Testis (tissue), 3 donors: ENCODE data around the gene DPH6. TPM values are rescaled to one million over a fixed set of nuclear protein-coding genes. Genes with fewer than 3 reads are reported as not detected.

ENCODE experiments used
- DNase-seq: peaks from one replicate; pipeline ENCODE4 v3.0.0-alpha.2; 2019
- H3K27ac ChIP-seq, 2 donors: fragments of 200-600 bp; sonication (generic); one replicate each; pipeline ENCODE4 v1.5.1; 2019
- H3K27me3 ChIP-seq: fragments of 200-600 bp; sonication (generic); one replicate; pipeline ENCODE4 v1.5.1; 2019
- H3K36me3 ChIP-seq: fragments of 200-600 bp; sonication (generic); one replicate; pipeline ENCODE4 v1.5.1; 2017; ENCODE audit warnings: low read depth; ENCODE audit errors: missing control alignments
- H3K4me1 ChIP-seq: fragments of 200-600 bp; sonication (generic); one replicate; pipeline ENCODE4 v1.5.1; 2019
- H3K4me3 ChIP-seq, 2 donors: fragments of 200-600 bp; sonication (generic); one replicate each; pipeline ENCODE4 v1.5.1; 2017 to 2019
- H3K9me3 ChIP-seq: fragments of 200-600 bp; sonication (generic); one replicate; pipeline ENCODE4 v1.5.1; 2017
- POLR2A ChIP-seq: fragments of 450-650 bp; IDR thresholded peaks from one replicate; pipeline ENCODE4 v1.6.1; 2017; ENCODE audit warnings: antibody characterized with exemption, mild to moderate bottlenecking, moderate library complexity
- WGBS, 2 donors: methylation state at CpG; one replicate each; pipeline ENCODE4 v1.1.5; 2018; 5-methylcytosine and 5-hydroxymethylcytosine counted together
- intact Hi-C: fragments of 100-400 bp; cut with DNase I; formaldehyde crosslinking; loops from one replicate; pipeline ENCODE4 v1.15.1; 2023; ENCODE audit warnings: low total_unique reads
- polyA plus RNA-seq: library from polyadenylated mRNA; stranded (reverse); fragments of 350-450 nt; fragmentation: Illumina TruSeq; extraction: RNeasy Lipid Tissue Mini Kit (QIAGEN cat#74804); gene quantifications from one replicate; pipeline ENCODE4 v1.2.3, GENCODE V29; 2014; ENCODE audit warnings: low read depth, low replicate concordance; ENCODE audit not compliant: insufficient read depth
- total RNA-seq, 2 donors: library from RNA; depleted of rRNA; stranded (reverse); fragments of >200 nt; gene quantifications; one replicate each; pipeline ENCODE4 v1.2.3, GENCODE V29; 2016
- TF ChIP-seq, protein P1 (sequence below), 3 experiments: fragments of 450-650 bp in 2 of 3; fragments of 200-600 bp in 1 of 3; sonication (generic) in 1 of 3; IDR thresholded peaks; one replicate each; pipeline ENCODE4 v1.5.1; 2016 to 2019; ENCODE audit warnings: antibody characterized with exemption in 3 of 3, mild to moderate bottlenecking in 2 of 3, moderate library complexity in 1 of 3

The DPH6 gene
- total and polyA plus RNA-seq, 3 donors from 2014 or later, result 11.6 to 37.2 (median 30.8) TPM

DNA sequence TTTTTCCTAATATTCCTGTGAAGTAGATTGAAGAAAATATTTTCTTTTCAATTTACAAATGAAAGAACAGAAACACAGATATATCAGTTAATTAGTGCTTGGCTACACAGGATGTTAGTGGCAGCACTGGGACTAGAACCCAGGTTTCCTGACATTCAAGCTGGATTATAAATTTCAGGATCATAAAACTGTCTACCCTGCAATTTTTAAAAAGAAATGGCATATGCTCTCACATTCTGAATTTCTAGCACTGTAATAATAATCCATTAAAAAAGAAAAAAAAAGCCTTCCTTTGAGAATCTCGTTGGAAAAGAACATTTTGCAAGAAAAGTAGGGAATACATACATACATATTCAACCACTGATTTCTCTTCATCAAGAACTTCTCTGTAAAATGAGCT, 9.3 kb upstream of the DPH6 start:
- Histone ChIP-seq H3K4me3 (no peak overlapping the region), H3K27me3 (no peaks in the 10 kb centered on the region), H3K4me1 (no peaks in the 10 kb centered on the region), H3K27ac (no peak overlapping the region), H3K36me3 (no peaks in the 10 kb centered on the region), H3K9me3 (no peaks in the 10 kb centered on the region)
- DNase-seq, result no peak
- intact Hi-C loops, result no loop called here
- TF ChIP-seq, protein P1, sequence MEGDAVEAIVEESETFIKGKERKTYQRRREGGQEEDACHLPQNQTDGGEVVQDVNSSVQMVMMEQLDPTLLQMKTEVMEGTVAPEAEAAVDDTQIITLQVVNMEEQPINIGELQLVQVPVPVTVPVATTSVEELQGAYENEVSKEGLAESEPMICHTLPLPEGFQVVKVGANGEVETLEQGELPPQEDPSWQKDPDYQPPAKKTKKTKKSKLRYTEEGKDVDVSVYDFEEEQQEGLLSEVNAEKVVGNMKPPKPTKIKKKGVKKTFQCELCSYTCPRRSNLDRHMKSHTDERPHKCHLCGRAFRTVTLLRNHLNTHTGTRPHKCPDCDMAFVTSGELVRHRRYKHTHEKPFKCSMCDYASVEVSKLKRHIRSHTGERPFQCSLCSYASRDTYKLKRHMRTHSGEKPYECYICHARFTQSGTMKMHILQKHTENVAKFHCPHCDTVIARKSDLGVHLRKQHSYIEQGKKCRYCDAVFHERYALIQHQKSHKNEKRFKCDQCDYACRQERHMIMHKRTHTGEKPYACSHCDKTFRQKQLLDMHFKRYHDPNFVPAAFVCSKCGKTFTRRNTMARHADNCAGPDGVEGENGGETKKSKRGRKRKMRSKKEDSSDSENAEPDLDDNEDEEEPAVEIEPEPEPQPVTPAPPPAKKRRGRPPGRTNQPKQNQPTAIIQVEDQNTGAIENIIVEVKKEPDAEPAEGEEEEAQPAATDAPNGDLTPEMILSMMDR (IDR thresholded peaks at IDR 0.05), result no peak
- TF ChIP-seq POLR2A, result no peak
- 88 to 90% methylated on average over 1 of the region's 1 CpG for WGBS, 2 donors

DNA sequence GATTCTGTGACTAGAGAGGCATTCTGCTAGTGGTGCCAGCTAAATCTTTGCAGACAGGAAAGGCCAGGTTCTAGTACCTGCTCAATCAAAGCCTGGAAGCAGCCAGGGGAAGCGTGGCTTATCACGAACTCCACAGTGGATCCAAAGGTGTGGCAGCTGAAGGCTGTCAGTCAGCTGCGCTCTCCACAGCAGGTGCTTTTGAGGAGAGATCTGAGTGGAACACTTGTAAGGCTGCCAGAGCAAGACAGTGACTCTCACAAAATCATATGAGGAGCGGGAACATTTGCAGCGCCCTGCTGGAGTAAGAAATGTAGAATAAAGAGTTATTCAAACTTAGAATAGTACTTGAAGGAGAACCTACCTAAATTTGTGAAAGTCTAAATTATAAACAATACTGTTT, 5.0 kb upstream of the DPH6 start:
- Histone ChIP-seq H3K9me3 (no peaks in the 10 kb centered on the region), H3K27ac (no peak overlapping the region), H3K4me3 (no peak overlapping the region), H3K27me3 (no peaks in the 10 kb centered on the region), H3K36me3 (no peaks in the 10 kb centered on the region), H3K4me1 (no peaks in the 10 kb centered on the region)
- WGBS, 2 donors, result 94 to 97% methylated on average over 5 of the region's 5 CpGs
- intact Hi-C loops, result no loop called here
- TF ChIP-seq, protein P1 (IDR thresholded peaks at IDR 0.05), result no peak
- TF ChIP-seq POLR2A, result no peak
- no peak for DNase-seq

DNA sequence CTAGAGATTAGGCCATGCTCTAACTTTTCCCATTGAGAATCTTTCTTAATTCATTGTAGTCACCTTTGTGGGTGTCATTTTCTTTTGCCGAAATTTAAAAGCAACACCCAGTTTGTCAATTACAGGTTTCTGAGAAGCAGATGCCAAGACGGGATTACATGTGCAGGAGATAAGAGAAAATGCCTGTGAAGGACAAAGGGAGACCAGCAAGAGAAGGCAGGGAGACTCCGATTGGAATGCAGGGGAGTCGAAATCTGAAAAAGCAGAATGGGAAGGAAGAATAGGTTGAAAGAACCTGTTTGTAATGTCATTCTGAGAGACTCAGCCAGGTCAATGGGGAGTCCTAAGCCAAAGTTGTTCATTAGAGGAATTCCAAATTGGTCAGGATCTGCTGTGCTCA, 3.6 kb upstream of the DPH6 start:
- no peak overlapping the region for H3K27ac ChIP-seq
- intact Hi-C loops, result no loop called here
- no peak for DNase-seq
- 52 to 74% methylated on average over 4 of the region's 4 CpGs for WGBS, 2 donors
- H3K4me1 ChIP-seq, result peaks cover 6% of the 10 kb centered on the region
- no peaks in the 10 kb centered on the region for H3K9me3 ChIP-seq
- TF ChIP-seq, protein P1 (IDR thresholded peaks at IDR 0.05), result no peak
- no peak for TF ChIP-seq POLR2A
- H3K27me3 ChIP-seq, result no peaks in the 10 kb centered on the region
- no peaks in the 10 kb centered on the region for H3K36me3 ChIP-seq
- H3K4me3 ChIP-seq, result no peak overlapping the region

DNA sequence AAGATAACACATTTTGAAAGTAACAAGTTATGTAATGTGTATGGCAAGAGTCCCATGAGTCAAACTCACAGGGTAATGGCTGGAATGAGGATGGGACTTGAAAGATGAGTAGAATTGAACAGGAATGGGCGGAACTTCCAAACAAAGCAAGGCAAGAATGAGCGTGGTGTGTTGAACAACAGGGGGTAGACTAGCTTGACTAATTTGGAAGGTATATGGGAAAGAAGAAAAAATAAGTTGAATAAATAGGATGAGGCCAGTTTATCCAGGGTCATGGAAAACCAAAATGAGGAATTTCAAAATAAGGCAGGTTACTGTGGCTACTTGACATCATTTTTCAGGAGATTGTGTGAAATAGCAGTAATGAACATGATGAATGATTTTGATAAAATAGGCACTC, 2.5 kb upstream of the DPH6 start:
- intact Hi-C loops, result no loop called here
- no peak for TF ChIP-seq POLR2A
- TF ChIP-seq, protein P1 (IDR thresholded peaks at IDR 0.05), result no peak
- 60 to 75% methylated on average over 2 of the region's 2 CpGs for WGBS, 2 donors

DNA sequence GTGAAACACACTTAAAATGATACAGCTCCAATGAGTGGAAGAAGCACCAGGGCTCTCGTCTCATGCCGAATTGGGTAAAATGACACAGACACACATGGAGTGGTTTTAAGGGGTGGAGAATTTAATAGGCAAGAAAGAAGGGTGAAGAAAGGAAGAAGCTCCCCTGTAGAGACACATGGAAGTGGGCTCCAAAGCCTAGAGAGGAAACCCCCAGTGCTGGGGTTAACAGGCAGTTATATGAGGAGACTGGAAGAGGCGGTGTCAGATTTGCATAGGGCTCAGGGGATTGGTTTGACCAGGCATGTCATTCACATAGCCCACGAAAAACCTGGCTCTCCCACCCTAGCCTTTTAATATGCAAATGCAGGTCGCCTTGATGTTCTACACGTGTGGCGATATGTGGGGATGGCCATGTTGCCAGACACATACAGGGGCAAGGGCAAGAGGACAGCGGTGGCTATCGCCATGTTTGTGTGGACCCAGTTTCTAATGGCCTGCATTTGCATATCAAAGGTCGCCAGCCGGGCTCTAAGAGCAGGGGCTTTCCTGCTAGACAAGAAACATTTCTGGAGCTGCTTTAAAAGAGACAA, 1.9 kb upstream of the DPH6 start:
- Histone ChIP-seq H3K4me1 (peaks cover 9% of the 10 kb centered on the region), H3K4me3 (no peak overlapping the region), H3K27me3 (no peaks in the 10 kb centered on the region), H3K36me3 (no peaks in the 10 kb centered on the region), H3K27ac (no peak overlapping the region), H3K9me3 (no peaks in the 10 kb centered on the region)
- intact Hi-C loops, result no loop called here
- TF ChIP-seq, protein P1 (IDR thresholded peaks at IDR 0.05), result no peak
- TF ChIP-seq POLR2A, result no peak
- DNase-seq, result no peak
- 58 to 73% methylated on average over 11 of the region's 11 CpGs for WGBS, 2 donors

More for the DNA sequence above, 2.5 kb upstream of the DPH6 start:
- peaks cover 9% of the 10 kb centered on the region for H3K4me1 ChIP-seq
- no peaks in the 10 kb centered on the region for H3K9me3 ChIP-seq
- H3K27ac ChIP-seq, result no peak overlapping the region
- no peaks in the 10 kb centered on the region for H3K27me3 ChIP-seq
- DNase-seq, result no peak
- no peaks in the 10 kb centered on the region for H3K36me3 ChIP-seq
- H3K4me3 ChIP-seq, result no peak overlapping the region
